Measurements from ENCODE around the gene SMAD9. TPM values are rescaled to one million over a fixed set of nuclear protein-coding genes. Genes with fewer than 3 reads are reported as not detected.
"Not testable (repeated sequence)": the region's sequence is repeated elsewhere in the genome, so short reads cannot be mapped to it uniquely, and the experiment has no call there.

SMAD9 gene
- total RNA-seq, 1 donor from 2014 or later = 11.5 TPM

GRCh38 chr13:36914648-36915047 lies 5.4 kb downstream of the SMAD9 start:
- intact Hi-C loops (cut with DNase I) = loop anchor here (5.0 kb wide), 1 partner anchor 52 kb away; no protein-coding TSS in a partner anchor
- no peak for DNase-seq (ENCODE audit: low spot score)

DNA sequence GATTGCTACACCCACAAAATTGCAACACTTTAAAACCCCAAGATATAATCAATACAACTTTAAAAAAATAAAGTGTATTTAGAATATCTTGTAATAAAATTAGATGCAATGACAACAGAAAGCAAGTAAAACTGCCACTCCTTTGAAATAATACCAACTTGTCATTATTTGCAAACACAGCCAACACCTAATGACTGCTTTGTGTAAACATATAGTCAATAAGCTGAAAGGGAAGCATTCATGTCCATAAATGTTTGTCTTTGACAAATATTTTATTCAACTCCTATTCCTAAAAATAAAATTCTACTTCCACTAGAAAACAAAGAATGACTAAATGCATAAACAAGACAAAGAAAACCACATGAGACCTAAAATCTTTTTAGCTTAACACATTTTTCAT lies 6.6 kb downstream of the SMAD9 start:
- intact Hi-C loops (cut with DNase I) = no loop called here
- no peak for DNase-seq (ENCODE audit: low spot score)

- intact Hi-C loops (cut with DNase I) = no loop called here
- no peak for DNase-seq (ENCODE audit: low spot score)
Measured at GRCh38 chr13:36912973-36913372, 7.1 kb downstream of the SMAD9 start.

- no peak for DNase-seq (ENCODE audit: low spot score)
- intact Hi-C loops (cut with DNase I) = no loop called here
Measured at GRCh38 chr13:36912369-36912768, 7.7 kb downstream of the SMAD9 start.

- no peak for DNase-seq (ENCODE audit: low spot score)
- intact Hi-C loops (cut with DNase I) = no loop called here
Measured at GRCh38 chr13:36910545-36910944, 9.5 kb downstream of the SMAD9 start.

- no peak for DNase-seq (ENCODE audit: low spot score)
- intact Hi-C loops (cut with DNase I) = no loop called here
Measured at GRCh38 chr13:36907821-36908220, 12.2 kb downstream of the SMAD9 start.

DNA sequence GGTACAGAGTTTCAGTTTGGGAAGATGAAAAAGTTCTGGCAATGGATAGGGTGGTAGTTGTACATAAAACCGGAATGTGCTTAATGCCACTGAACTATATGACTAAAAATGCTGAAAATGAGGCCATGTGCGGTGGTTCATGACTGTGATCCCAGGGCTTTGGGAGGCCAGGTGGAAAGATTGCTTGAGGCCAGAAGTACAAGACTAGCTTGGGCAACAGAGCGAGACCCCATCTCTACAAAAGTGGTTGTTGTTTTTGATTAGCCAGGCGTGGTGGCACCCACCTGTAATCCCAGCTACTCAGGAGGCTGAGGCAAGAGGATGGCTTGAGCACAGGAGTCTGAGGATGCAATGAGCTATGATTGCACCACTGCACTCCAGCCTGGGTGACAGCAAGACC lies 12.8 kb downstream of the SMAD9 start:
- intact Hi-C loops (cut with DNase I) = no loop called here
- DNase-seq (ENCODE audit: low spot score) = no peak

DNA sequence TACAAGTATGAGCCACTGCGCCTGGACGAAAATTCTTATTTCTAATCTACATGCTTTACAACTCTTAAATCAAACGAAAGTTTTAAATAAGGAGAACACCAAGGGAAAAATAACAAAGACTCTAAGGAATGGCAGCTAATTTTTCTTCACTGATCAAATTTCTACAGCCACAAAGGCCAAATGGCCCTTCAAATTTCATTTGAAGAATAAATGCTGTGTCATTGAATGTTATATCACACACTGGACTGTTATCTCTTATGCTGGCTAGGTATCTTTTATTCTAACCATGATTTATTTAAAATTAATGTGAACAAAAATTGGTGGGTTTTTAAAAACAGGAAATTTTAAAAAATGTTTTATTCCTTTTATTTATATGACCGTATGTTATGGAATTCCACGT lies 14.1 kb downstream of the SMAD9 start:
- intact Hi-C loops (cut with DNase I) = no loop called here
- no peak for DNase-seq (ENCODE audit: low spot score)

DNA sequence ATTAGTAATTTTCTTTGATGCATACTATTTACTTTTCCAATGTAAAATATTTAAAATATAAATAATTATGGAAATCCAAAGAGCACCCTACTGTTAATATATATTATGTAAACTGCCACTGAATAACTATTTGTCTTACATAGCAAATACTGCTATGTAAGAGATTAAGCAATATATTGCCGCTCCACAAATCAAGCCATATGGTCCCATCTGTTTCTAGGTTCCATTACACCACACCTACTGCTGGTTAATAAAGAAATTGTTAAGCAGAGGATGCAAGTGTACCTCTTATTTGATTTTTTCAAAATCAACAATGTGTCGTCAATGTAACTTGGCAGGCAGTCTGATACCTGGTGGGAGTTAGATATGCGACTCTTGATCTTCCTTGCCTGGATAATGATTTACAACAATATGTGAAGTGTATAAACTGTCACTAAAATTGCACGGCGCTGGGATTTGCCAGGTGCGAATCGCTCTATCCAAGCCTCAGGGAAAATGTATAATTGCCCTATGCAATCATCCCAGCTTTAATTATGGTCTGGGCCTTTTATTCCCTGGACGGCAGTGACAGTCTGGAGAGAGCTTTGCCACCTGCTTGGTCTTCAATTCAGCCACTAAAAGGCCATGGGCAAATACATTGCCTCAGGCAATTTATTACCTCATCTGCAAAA lies 16.0 kb downstream of the SMAD9 start:
- intact Hi-C loops (cut with DNase I) = no loop called here

DNA sequence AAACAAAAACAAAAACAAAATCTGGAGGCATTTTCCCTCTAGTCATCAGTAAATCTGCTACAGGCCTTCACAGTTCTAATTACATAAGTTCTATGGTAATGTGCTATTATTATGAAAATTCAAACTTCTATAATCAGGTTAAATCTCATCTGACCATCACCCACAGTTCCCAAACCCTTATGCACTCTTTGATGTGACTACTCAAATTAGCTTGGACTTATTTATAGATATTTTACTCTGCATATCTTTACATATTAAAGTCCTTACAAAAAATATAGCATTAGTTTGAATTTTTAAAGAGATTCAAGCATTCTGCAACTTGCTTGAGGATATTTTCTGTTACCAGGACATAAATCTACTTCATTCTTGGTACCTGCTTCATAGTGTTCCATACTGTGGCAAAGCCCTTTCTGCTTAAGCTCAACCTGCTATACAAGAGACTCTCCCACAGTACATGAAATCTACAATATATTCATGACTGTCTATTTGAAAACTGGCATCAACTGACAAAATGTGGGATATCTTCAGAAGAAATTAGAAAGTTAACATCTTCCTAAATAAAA lies 22.9 kb downstream of the SMAD9 start:
- intact Hi-C loops (cut with DNase I) = no loop called here
- DNase-seq (ENCODE audit: low spot score) = no peak

More for the DNA sequence above, 16.0 kb downstream of the SMAD9 start:
- no peak for DNase-seq (ENCODE audit: low spot score)

- intact Hi-C loops (cut with DNase I) = no loop called here
- DNase-seq (ENCODE audit: low spot score) = no peak
Measured at GRCh38 chr13:36891752-36892151, 28.3 kb downstream of the SMAD9 start.

- intact Hi-C loops (cut with DNase I) = no loop called here
- no peak for DNase-seq (ENCODE audit: low spot score)
Measured at GRCh38 chr13:36888645-36889044, 31.4 kb downstream of the SMAD9 start.

- intact Hi-C loops (cut with DNase I) = no loop called here
- DNase-seq (ENCODE audit: low spot score) = no peak
Measured at GRCh38 chr13:36887758-36888521, 32.1 kb downstream of the SMAD9 start.

GRCh38 chr13:36885901-36886300 lies 34.1 kb downstream of the SMAD9 start:
- intact Hi-C loops (cut with DNase I) = no loop called here
- DNase-seq (ENCODE audit: low spot score) = no peak

- no peak for DNase-seq (ENCODE audit: low spot score)
- intact Hi-C loops (cut with DNase I) = no loop called here
Measured at GRCh38 chr13:36884235-36884634, 35.8 kb downstream of the SMAD9 start.

- intact Hi-C loops (cut with DNase I) = no loop called here
- no peak for DNase-seq (ENCODE audit: low spot score)
Measured at GRCh38 chr13:36883824-36884223, 36.2 kb downstream of the SMAD9 start.

DNA sequence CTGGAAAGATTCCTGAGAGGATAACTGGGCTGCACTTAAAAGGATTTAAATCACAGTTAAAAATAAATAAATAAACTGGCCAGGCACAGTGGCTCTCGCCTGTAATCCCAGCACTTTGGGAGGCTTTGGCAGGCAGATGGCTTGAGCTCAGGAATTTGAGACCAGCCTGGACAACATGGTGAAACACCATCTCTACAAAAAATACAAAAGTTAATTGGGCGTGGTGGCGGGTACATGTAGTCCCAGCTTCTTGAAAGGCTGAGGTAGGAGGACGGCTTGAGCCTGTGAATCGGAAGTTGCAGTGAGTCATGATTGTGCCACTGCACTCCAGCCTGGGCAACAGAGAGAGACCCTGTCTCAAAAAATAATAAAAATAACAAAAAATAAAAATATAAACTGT lies 36.6 kb downstream of the SMAD9 start:
- intact Hi-C loops (cut with DNase I); DNase-seq (ENCODE audit: low spot score): not testable (repeated sequence)

GRCh38 chr13:36882829-36883390 lies 37.1 kb downstream of the SMAD9 start:
- DNase-seq (ENCODE audit: low spot score) = no peak
- intact Hi-C loops (cut with DNase I) = no loop called here

DNA sequence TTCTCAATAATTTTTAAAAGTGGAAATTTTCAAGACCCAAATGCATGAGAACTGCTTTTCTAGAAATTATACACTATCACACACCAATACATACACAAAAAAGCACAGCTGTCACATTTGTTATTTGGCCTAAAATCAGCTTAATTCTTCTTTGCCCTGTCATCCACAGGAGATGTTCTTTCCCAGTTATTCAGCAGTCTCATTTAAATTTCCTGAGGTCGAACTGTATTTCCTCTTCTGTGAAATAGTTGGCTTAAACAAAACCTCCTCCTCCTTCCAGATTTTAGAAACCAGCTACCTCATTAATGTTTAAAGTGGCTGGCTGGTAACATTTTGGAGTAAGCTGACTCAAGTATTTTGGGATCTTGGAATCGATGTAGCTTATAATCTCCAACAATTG lies 39.1 kb downstream of the SMAD9 start:
- no peak for DNase-seq (ENCODE audit: low spot score)
- intact Hi-C loops (cut with DNase I) = no loop called here

- intact Hi-C loops (cut with DNase I) = no loop called here
- no peak for DNase-seq (ENCODE audit: low spot score)
Measured at GRCh38 chr13:36879218-36879938, 40.7 kb downstream of the SMAD9 start.

Data from cardiac septum (tissue), 1 donor.